B cell (primary cell): Measurements from ENCODE around the gene TEKT2.

Experiments used
- EZH2 ChIP-seq: IDR thresholded peaks from 2 replicates; pipeline ENCODE4 v1.6.1; 2012; ENCODE audit warnings: borderline replicate concordance, low read depth, mild to moderate bottlenecking, moderate library complexity, low read length; ENCODE audit not compliant: insufficient read depth, poor library complexity, severe bottlenecking
- TF ChIP-seq, protein P1 (sequence below): fragments of 200-600 bp; IDR thresholded peaks from one replicate; pipeline ENCODE4 v1.8.0; 2022; ENCODE audit warnings: antibody characterized with exemption, mild to moderate bottlenecking

DNA sequence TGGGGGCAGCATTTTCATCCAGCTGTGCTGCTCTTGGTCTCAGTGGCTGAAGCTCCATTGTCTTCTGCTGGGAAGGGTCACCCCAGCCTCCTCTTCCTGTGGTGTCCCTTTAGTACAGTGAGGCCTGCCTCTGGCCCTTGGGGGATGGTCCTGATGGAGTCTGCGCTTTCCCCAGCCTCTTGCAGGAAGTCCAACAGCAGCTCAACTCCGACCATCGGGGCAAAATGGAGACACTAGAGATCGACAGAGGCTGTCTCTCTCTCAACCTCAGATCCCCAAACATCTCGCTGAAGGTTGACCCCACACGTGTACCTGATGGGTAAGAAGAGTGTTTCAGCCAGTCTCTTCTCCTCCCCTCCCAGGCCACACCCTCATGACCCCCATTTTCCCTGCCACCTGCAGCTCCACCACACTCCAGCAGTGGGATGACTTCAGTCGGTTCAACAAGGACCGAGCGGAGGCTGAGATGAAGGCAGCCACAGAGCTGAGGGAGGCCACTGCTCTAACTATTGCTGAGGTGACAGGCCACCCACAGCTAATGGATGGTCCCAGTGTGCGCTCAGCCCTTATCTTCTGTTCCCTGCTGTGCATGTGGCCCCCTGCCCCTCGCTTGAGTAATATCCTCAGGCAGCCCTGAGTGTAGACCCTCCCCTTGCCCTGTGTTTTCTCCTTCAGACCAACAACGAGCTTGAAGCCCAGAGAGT, 2.8 kb downstream of the TEKT2 start:
- no peak for TF ChIP-seq EZH2
- TF ChIP-seq, protein P1, sequence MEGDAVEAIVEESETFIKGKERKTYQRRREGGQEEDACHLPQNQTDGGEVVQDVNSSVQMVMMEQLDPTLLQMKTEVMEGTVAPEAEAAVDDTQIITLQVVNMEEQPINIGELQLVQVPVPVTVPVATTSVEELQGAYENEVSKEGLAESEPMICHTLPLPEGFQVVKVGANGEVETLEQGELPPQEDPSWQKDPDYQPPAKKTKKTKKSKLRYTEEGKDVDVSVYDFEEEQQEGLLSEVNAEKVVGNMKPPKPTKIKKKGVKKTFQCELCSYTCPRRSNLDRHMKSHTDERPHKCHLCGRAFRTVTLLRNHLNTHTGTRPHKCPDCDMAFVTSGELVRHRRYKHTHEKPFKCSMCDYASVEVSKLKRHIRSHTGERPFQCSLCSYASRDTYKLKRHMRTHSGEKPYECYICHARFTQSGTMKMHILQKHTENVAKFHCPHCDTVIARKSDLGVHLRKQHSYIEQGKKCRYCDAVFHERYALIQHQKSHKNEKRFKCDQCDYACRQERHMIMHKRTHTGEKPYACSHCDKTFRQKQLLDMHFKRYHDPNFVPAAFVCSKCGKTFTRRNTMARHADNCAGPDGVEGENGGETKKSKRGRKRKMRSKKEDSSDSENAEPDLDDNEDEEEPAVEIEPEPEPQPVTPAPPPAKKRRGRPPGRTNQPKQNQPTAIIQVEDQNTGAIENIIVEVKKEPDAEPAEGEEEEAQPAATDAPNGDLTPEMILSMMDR = no peak
